ENCODE results near the gene CFAP92. TPM values are rescaled to one million over a fixed set of nuclear protein-coding genes. Genes with fewer than 3 reads are reported as not detected.

The CFAP92 gene, protein sequence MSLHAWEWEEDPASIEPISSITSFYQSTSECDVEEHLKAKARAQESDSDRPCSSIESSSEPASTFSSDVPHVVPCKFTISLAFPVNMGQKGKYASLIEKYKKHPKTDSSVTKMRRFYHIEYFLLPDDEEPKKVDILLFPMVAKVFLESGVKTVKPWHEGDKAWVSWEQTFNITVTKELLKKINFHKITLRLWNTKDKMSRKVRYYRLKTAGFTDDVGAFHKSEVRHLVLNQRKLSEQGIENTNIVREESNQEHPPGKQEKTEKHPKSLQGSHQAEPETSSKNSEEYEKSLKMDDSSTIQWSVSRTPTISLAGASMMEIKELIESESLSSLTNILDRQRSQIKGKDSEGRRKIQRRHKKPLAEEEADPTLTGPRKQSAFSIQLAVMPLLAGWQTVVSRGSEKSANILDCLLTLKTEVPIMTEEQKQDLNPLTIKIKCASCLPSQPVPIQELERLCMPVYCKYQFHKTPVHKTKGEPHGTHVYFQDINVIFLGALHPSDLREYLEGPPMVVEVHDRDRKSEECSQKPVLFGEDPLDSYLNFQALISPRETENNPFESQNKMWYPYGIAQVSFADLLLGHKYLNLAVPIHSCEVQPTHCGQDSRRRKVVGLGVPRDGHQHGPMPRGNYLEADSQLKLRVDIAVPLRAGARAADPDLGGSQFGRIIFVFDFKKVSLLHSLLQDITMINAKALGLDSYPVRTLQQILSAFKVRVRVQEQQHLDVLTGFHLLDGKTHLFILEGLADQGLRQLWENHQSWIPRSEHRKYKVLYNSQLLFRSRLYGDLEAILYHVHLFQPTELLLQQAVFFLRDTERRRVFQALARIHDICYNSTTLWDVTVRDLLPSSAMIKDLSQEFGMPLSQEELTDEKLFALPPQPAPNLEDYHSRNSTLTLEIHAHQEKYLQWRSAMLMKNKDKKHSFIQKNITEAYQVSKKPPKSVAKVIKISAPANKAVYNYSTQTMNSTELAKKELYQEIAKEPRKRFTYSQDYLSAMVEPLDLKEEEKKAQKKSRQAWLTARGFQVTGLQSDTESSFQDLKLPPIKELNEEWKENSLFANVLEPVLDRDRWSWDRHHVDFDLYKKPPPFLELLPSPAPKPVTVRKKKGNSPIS
- total RNA-seq (not detected in 2 replicates), polyA plus RNA-seq (not detected in 2 replicates), polyA minus RNA-seq (0.09 and 0.50 TPM in 2 replicates)
- 0.07 TPM for total RNA-seq (2013)

DNA sequence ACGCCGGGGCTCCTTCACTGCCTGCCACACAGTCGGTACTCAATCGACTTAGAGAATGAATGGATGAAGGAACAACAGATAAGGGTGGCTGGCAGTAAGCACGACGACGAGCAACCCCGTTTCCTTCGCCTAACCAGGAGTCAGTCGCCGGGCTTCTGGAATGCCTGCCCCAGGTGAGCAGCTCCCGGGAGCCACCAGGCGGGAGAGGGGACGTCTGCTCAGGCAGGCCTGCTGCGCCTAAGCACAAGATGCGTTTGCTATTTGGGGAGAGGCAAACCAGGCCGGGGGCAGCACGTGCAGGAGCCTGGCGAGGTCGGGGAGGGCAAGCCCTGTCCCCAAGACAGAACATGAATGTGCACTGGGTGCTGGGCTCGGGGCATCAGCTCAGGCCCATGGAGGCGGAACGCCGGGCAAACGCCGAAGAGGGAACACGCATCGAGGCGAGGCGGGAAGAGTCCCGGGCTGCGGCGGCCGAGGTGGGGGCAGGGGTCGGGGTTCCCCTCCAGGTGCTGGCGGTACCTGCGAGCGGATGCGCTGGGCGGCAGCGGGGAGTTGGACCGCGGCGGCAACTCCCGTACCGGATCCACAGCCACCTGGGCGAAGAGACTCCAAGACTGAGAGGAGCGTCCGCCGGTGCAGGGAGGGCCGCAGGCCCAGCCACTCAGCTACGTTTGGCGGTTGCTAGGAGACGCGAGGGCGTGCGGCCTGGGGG, at the start of gene CFAP92:
Gene CFAP92, minus strand, starts transcription at position 616 of the 712 bp plus-strand sequence. CDS start 772 bp downstream, outside the sequence.
- Mint-ChIP-seq H3K4me1 (peaks cover 16% of the 10 kb centered on the region), H3K9me3 (ENCODE audit: insufficient read depth) (peaks cover 4% of the 10 kb centered on the region), H3K4me3 (peak within 1 kb of the TSS; percentile 73), H3K27me3 (peaks cover 14% of the 10 kb centered on the region), H3K27ac (peak within 1 kb of the TSS; percentile 61)
- no peaks in the 10 kb centered on the region for H3K36me3 ChIP-seq (replicated peaks in 1 of 2; ENCODE audit: control extremely low read depth in 1 of 2, control insufficient read depth in 1 of 2, extremely low read depth in 1 of 2, insufficient read depth in 2 of 2, low read length in 1 of 2)
- peak within 1 kb of the TSS; percentile 62 for H3K9ac ChIP-seq (ENCODE audit: low read length)
- peaks cover 0 to 30% (median 9%) of the 10 kb centered on the region in 4 experiments for H3K27me3 ChIP-seq (replicated peaks in 1 of 4; ENCODE audit: control extremely low read depth in 1 of 4, control insufficient read depth in 3 of 4, insufficient read depth in 4 of 4, low read length in 3 of 4)
- ChIA-PET CTCF (interaction anchor here (1.1 to 4.5 kb wide), 4 partner anchors 23 to 33 kb away, joined by 3 to 29 read pairs (median 13); no protein-coding TSS in a partner anchor), POLR2A (interaction anchor here (0.7 to 0.8 kb wide), 3 partner anchors 13 to 60 kb away, joined by 3 to 4 read pairs (median 3); no protein-coding TSS in a partner anchor)
- intact Hi-C loops (cut with micrococcal nuclease): loop anchor here (1.0 to 2.0 kb wide), 3 partner anchors 19 to 34 kb away; no protein-coding TSS in a partner anchor
- H3K9me3 ChIP-seq (ENCODE audit: control extremely low read depth in 1 of 3, control insufficient read depth in 2 of 3, insufficient read depth in 1 of 3, low read length in 2 of 3): peaks cover 0 to 4% (median 3%) of the 10 kb centered on the region in 3 donors
- peak within 1 kb of the TSS; percentile 19 to 55 (median 44) for H3K4me3 ChIP-seq (ENCODE audit: control extremely low read depth in 1 of 5, extremely low read depth in 1 of 5, insufficient read depth in 1 of 5, low read depth in 2 of 5, low read length in 4 of 5)
- DNase-seq (peak; percentile 92), ATAC-seq (ENCODE audit: low read depth) (peak; percentile 99)
- WGBS (ENCODE audit: insufficient coverage): 29% methylated on average over 55 of the region's 57 CpGs
- no peaks in the 10 kb centered on the region for H3K79me2 ChIP-seq (ENCODE audit: control insufficient read depth, insufficient read depth, low read length)
- TF ChIP-seq EZH2 (IDR thresholded peaks at IDR 0.05; ENCODE audit: borderline replicate concordance, insufficient read depth, low read depth, low read length, poor library complexity, severe bottlenecking) (no peak), CTCF (IDR thresholded peaks at IDR 0.05) (no peak)
- H4K20me1 ChIP-seq (ENCODE audit: control insufficient read depth, insufficient read depth, low read length, poor library complexity, severe bottlenecking): no peaks in the 10 kb centered on the region
- H3K27ac ChIP-seq (ENCODE audit: low read length in 2 of 2): peak within 1 kb of the TSS in 1 of 2 donors; percentile 9
- H3K4me1 ChIP-seq (ENCODE audit: control insufficient read depth in 2 of 2, insufficient read depth in 2 of 2, low read length in 2 of 2): peaks cover 20 to 27% of the 10 kb centered on the region in 2 donors
- peak within 1 kb of the TSS; percentile 61 for H2AFZ ChIP-seq (ENCODE audit: insufficient read depth, low read depth, low read length, poor library complexity, severe bottlenecking)
- peak within 1 kb of the TSS; percentile 83 for H3K4me2 ChIP-seq (replicated peaks; ENCODE audit: low read depth, low read length, poor library complexity, severe bottlenecking)

Measured in B cell (primary cell).